Forelimb muscle (tissue), 1 donor: ENCODE results near the gene XRRA1. TPM values are rescaled to one million over a fixed set of nuclear protein-coding genes. Genes with fewer than 3 reads are reported as not detected.

ENCODE experiments used
- DNase-seq: peaks from one replicate; pipeline ENCODE4 v3.0.0-alpha.2; 2013; ENCODE audit warnings: low read depth
- polyA plus RNA-seq: library from polyadenylated mRNA; unstranded; fragments of 120-200 nt; gene quantifications from one replicate; pipeline ENCODE4 v1.2.1, GENCODE V29; 2013; ENCODE audit not compliant: insufficient read length

XRRA1 gene
- polyA plus RNA-seq, 1 donor = 13.5 TPM

GRCh38 chr11:74950374-74950969 is 1.6 kb upstream of the XRRA1 start:
- no peak for DNase-seq

GRCh38 chr11:74949753-74950137 is 854 bp upstream of the XRRA1 start:
- no peak for DNase-seq

DNA sequence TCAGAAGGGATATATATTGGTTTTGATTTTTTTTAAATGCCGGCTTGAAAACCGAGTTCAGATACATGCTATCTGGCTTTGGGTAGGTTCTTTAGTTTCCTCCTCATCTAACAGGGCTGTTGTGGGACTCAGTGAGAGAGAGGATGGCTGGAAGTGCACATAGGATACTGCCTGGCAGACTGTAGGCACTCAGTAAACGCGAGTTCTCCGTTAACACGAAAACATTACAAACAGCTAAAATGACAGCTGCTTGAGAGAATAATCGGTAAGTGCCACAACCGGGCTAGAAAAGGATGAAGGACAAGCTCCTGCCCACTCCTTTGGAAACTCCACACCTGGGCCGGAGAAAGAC is 369 bp downstream of the XRRA1 start:
- peak; percentile 14 for DNase-seq

DNA sequence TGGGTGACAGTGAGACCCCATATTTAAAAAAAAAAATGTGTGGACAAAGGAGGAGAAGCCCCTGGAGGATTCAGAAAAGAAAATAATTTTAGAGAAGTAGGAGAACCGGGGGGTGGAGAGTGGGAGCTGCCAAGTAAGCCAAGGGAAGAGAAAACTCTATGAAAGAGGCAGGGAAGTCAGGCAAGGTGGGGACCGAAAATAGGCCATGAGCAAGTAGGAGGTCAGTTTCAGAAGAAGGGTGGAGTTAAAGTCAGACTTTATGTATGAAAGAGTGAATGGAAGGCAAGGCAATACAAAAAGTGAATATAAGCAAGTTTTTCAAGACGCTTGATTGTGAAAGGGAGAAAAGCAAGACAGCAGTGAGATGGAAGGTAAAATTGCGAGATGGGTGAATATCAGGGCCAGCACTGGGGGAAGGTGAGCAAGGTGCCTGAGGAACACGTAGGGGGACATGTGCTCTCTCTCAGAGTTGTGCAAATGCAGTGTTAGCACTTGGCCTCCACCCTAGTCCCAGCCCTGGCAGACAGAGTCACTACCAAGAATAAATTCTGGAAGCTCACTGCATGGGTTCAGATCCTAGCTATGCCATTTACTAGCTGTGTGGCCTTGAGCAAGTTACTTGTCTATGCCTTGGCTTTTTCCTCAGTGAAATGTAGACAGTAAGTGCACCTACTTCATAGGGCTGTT is 6.7 kb downstream of the XRRA1 start:
- DNase-seq = no peak

DNA sequence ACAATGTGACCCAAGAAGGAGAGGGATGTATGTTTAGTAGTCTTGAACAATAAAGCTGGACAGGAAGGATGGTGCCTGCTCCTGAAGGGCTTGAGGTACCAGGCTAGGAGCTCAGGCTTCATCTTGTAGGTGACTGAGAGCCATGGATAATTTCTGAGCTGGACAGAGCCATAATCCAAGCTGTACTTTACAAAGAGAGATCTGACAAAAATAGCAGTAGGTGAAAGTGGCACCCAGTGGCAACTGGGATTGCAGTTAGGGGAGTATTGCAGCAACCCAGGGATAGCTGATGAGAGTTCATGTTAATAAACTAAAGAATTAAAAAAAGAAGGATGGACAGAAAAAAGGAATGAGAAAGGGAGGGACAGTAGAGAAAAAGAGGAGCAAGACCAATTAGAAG is 7.4 kb downstream of the XRRA1 start:
- DNase-seq = no peak

- no peak for DNase-seq
Measured at GRCh38 chr11:74937696-74938475, 11.0 kb downstream of the XRRA1 start.

DNA sequence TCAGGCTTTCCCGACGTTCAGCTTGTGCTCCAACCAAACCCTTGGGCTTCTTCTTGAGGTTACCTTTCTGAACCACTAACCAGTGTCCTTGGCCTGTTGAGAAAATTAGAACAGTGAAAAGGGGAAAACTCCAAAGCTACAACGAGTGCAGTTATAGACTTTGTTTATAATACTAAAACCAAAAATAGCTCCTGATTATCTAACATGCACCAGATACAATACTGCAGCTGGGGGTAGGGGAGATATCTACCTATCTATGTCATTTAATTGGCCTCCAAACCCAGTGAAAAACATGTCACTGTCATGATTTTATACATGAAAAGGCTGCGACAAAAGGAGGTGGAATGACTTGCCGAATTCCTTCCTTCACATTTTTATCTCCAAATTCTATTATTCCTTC is 11.9 kb downstream of the XRRA1 start:
- no peak for DNase-seq

DNA sequence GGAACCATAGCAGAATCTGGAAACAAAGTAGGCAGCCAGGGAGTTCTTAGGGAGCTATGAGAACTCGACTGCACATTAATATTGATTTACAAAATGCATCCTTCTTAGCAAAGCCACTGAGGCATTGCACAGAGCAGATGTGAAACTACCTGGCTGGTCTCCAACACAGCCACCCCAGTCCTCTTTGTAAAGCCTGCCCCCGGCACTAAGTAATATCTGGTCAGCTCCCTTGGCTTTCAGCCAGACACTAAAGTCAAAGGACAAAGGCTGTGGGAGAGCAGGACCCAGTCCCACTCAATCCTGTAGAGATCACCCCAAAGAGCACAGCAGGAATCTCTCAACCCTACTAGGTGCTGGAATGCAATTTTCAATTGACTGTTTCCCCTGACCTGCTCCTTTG is 12.8 kb downstream of the XRRA1 start:
- no peak for DNase-seq

DNA sequence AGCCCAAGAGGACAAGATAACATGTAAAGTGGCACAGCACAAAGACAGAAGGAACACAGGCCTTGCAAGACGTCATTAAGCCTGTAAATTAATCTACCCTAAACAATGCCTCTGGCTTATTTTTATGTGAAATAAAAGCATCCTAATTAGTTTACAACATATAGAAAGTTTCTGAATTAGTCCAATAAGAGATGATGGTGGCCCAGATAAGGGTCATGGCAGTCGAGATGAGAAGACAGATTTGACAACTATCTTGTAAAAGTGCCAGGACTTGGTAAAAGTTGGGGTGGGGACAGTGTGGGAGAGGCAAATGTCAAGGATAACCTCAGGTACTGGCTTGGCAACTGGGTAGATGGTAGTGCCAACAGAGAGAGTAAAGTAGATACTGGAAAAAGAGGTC is 13.6 kb downstream of the XRRA1 start:
- no peak for DNase-seq

DNA sequence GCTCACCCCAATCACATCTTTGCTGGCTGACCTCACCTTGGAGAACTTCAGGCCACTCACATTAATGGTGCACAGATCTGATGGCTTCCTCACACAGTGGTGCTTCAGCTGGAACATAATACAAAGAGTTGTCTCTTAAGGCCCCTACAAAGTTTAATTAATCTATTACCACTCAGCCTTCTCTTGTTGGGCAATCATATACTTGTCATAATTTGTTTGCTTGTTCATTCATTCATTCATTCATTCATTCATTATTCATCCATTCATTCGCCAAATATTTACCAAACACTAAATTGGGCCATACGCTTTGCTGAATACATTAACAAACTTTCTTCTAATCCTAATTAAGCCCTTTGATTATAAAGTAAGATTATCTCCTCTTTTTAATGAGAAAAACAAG is 15.1 kb downstream of the XRRA1 start:
- no peak for DNase-seq

DNA sequence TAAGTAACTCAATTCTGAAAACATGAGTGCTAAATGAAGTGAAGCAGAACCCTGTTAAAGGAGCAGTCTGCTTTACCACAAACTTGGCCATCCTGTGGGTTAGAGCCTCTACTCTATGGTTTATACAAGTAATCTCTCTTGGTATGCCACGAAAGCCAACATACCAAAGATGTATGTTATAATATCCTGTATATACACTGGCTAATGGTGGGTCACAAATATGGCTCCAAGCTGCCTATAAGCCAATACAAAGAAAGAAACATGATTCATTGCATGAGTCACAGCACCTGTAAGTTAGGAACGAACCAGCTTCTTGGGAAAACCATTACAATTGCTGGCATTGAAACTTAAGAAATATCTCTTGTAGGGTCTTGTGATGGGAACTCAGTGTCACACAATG is 16.1 kb downstream of the XRRA1 start:
- no peak for DNase-seq

DNA sequence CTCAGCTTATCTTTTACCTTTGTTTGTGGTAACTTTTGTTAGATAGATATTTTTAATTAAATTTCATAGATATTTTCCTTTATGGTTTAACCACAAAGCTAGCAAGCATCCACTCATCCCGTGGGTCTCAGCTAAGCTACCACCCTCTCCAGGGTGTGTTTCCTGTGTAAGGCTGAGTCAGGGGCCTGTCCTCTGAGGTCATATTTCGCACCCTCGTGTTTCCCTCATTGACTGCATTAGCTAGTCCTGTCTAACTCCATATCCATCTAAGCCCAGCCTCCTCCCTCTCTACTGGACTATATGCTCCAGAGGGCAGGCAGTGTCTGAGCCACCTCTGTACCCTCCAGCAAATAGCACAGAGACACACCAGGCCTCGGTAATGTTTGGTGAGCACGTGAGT is 16.7 kb downstream of the XRRA1 start:
- DNase-seq = no peak

DNA sequence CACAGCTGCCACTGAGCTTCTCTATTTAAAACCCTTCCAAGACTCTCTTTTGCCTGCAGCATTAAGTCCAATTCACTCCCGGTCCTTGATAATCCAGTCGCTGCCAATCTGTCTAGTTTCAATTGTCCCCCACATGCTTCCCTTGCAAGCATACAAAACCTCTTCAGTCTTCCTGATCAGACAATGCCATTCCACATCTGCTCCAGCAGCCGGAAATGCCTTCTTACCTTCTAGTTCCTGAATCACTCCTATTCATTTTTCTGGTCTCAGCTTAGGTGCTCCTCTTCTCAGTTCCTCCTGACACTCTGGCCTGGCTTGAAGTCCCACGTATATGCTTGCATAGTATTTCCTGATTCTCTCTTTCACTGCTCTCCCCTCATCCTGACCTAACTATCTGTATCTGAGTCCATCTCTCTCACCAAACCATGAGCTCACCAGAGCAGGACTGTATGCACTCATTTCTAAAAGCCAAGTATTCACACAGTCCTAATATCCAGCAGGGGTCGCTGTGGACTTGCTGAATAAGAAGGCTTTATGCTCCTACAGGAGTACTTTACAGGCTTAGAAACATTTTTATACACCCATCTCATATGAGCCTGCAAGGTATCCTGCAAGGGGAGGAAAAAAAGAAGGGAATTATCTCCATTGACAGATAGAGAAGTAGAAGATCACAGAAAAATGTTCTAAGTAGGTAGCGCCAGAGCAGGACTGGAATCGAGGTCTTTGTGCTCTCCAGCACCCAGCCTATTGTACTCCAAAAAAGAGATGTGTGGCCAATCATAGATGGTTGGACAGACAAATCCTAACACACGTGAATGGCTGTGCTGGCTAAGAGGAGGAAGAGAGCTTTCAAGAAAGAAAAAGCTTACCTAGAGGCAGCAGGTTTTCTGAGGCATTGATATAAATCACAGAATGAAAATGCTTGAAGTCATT is 19.2 kb downstream of the XRRA1 start:
- peak; percentile 65 for DNase-seq

GRCh38 chr11:74927496-74927895 is 21.4 kb downstream of the XRRA1 start:
- DNase-seq = no peak

DNA sequence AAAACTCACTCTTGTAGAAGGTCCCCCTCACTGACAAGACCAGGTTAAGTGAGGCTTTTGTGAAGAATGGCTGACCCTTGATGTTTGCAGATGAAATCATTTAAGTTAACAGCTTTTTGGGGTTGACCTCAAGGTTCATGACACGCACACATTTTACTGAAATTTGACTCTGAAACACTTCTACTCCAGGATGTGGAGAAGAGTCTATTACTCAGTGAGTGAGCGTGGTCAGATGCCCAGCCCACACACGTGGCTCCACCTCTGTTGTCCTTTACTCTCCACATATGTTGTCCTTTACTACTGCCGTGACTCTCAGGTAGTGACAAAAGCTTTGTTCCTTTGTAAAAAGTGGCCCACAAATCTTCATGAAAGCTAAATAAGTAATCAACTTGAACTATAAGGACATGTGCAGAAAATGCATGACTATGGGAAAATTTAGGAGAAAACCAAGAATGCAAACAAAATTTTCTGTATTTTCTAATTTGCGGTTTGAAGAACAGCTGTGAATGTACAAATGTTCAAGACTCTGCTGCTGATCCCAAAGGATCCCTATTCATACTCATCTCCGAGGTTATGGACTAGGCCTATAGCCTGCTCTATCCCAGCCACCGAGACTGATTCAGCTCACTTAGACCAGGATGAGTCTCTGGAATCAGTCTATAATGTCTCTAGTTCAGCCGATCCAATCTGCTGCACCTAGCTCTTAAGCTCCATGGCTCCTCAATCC is 22.4 kb downstream of the XRRA1 start:
- no peak for DNase-seq

DNA sequence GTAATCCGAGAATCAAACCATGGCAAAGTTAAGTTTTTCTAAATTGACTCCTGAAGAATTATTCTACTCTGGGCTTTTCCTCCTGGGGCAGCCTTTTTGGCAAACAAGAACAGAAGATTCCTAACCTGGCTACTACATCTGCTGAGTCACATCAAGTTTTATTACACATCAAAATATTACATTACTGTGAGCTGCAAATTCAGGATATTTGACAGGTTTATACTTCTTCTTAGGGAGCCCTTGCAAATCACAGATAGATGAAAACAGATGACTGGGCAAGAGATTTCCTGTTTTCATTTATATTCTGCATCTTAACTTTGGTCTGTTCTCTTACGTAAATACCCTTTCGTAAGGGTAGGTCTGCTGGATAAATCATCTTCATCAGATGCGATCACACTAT is 23.6 kb downstream of the XRRA1 start:
- DNase-seq = no peak

DNA sequence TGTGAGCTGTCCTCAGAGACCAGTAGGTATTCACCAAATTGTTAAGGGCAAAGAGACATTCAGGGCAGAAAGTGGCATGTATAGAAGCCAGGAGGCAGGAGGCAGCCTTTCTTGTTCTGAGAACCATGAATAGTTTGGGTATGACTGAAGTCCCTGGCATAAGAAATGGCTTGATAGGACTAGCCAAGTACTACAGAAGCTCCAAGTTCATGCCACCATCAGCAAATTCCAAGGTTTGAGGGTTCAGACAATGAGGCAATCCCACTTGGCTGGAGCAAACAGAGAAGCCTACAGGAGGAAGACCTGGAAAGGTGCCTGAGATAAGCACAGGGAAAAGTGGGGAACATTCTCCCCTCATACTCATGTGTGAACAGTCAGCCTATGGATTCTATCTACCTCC is 25.8 kb downstream of the XRRA1 start:
- no peak for DNase-seq

- no peak for DNase-seq
Measured at GRCh38 chr11:74909812-74910211, 39.1 kb downstream of the XRRA1 start.

DNA sequence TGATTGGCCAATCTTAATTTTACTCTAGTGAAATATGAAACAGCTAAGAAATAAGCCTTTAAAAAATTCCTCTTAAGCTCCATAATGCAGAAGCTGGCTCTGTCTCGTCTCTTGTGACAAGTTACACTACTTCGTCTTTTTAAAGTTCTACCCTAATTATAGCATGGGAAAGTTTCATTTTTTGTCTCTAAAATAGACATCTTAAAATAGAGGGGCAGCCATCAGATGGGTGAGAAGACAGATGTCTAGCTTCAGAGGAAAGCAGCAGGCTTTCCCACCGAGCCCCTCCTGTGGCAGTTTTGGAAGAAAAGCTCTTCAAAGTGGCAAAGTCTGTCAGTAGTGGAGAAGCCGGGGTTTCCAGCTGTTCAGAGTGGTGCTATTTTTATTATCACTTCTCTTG is 39.5 kb downstream of the XRRA1 start:
- no peak for DNase-seq

DNA sequence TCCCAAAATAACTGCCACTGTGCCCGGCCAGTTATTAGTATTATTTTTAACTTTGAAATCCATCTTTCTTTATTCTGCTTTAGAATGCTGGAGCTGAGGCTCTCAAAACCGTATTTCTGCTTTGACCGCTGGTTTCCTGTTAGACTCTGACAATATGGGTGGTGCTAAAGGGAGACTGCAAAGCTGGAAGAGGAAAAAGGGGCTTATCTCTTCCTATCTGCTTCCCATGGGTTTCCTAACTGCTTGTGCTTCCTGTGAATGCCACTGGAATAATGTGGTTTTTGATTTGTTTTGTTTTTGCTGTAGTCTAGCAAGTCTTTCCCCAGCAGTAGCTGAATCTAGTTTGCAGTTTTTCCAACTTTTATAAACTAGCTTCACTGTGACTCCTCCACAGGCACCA is 43.6 kb downstream of the XRRA1 start:
- no peak for DNase-seq

GRCh38 chr11:74902342-74902741 is 46.5 kb downstream of the XRRA1 start:
- DNase-seq = no peak
